CD4-positive, alpha-beta T cell treated with Interleukin-2 at 100 ng/mL for 4 hours (primary cell): Measurements from ENCODE around the gene MOXD1.
"Not testable (repeated sequence)": the region's sequence is repeated elsewhere in the genome, so short reads cannot be mapped to it uniquely, and the experiment has no call there.

Source experiments
- DNase-seq: peaks from one replicate; pipeline ENCODE4 v3.0.0-alpha.2; 2020; ENCODE audit warnings: low spot score

Gene MOXD1

DNA sequence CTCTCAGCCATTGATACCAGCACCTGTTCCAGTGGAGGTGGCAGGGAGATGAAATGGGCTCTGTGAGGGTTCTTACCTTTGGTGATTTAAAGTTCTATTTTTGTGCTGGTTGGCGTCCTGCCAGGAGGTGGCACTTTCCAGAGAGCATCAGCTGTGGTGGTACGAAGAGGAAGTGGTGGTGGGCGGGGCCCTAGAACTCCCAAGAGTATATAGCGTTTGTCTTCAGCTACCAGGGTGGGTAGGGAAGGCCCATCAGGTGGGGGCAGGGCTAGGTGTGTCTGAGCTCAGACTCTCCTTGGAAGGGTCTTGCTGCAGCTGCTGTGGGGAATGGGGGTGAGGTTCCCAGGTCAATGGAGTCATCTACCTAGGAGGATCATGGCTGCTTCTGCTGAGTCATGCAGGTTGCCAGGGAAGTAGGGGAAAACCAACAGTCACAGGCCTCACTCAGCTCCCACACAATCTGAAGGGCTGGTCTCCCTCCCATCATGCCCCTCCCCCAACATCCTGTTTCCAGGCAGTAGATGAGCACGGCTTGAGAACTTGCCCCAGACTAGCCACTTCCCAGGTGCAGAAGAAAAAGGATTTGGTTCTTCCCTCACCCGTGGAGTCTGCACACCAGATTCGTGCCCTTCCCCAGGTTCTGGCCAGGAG, 46.6 kb downstream of the MOXD1 start:
- DNase-seq, result peak; percentile 15

DNA sequence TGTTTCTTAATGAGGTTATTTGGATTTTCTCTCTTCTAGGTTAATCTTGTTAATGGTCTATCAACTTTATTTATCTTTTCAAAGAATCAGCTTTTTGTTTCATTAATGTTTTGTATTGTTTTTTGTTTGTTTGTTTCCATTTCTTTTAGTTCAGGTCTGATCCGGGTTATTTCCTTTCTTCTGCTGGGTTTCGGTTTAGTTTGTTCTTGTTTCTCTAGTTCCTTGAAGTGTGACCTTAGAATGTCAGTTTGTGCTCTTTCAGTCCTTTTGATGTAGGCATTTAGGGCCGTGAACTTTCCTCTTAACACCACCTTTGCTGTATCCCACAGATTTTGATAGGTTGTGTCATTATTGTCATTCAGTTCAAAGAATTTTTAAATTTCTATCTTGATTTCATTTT, 49.3 kb downstream of the MOXD1 start:
- DNase-seq, result not testable (repeated sequence)

DNA sequence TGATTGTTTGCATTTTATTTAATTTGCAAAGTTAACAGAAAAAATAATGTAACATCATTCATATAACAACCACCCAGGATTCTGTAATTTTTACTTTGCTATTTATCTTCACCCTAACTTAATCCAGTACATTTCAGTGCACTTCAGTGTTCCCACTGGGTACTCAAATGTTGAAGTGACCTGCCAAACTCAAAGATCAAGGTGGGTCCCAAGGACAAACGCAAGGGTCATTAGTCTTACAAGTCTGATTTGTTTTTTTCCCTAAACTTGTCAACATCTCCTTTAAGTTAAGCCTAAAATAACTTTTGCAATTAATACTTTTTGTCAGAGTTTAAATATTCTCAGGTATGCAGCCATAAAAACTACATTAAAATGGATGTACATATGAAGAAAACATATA, 53.0 kb downstream of the MOXD1 start:
- no peak for DNase-seq

DNA sequence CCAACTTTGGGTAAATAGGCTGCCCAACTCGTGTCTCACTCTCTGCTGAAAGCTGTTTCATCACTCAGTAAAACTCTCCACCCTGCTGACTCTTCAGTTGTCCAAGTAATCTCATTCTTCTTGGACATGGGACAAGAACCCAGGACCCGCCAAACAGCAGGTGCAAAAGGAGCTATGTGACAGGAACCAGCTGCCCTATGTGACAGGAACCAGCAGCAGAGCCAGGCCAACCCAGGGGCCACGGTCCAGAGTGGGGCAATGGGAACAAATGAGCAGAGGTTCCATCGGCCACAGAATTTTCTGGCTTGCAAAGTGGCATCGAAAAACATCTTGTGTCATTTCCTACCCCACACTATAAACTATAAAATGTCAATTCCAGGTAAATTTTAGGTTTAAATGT, 56.5 kb downstream of the MOXD1 start:
- DNase-seq, result no peak

DNA sequence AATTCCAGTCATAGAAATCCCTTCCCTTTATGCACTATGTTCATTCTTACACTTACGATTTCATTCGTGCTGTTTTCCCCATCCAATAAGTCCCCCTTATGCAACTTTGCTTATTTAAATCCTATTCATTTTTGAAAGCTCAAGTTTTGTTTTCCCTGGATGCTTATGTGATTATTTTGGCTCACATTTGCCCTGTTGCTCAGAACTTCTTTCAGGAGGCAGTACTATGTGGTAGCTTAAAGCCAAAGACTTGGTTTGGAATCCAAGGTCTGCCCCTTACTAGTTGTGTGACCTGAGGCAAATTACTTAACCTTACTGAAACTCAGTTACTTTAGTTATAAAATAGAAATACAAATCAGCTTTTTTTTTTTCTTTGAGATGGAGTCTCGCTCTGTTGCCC, 59.6 kb downstream of the MOXD1 start:
- DNase-seq, result no peak

DNA sequence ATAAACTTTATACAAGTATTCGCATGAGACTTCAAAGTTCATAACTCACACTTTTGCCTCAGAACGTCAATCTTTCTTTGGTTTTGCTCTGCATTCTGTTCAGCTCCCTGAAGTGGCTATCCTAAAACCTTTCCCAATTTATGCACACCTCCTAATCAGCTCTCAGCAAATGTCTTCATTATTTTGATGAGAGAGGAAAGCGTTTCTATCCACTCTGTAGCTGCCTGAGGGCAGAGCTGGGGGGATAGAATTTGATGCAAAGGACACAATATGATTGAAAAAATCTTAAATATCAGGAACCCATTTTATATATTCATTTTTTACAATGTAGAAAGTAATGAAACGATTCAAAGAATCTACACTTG, 66.8 kb downstream of the MOXD1 start:
- no peak for DNase-seq

DNA sequence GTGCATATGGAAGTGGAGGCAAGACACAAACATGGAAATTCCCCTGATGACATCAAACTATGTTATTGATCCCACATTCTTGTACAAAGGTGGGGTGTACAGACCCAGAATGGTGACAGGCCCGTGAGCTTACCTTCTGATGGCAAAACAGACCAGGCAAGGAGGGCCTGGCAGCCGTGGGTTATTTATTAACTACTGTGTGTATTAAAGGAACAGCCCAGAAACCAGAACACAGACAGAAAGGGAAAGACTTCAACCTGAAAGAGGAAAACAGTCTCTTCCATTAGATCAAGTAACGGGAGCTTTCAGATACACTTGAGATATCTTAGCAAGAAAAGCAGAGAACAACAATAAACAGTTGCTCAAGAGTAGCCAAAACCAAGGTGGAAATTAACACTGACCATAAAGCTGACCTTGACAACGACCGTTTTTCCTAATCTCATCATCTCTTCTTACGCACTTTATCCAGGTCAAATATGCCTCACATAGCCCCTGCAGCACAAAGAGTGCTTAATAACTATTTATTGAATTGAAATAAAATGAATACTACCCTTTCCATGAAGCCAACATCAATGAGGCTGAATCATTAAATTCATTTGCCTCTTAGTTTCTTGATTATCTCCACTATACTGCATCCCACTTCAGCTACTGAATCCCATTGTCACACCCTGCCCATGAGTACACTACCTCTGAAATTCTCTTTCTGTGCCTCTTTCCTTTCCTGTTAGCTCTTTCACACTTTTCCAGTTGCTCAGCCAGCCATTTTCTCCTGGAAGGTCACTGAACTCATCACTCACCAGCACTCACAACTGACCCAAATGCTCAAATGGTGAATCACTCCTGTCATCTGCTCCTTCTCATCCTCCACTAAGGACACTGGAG, 67.4 kb downstream of the MOXD1 start:
- no peak for DNase-seq

DNA sequence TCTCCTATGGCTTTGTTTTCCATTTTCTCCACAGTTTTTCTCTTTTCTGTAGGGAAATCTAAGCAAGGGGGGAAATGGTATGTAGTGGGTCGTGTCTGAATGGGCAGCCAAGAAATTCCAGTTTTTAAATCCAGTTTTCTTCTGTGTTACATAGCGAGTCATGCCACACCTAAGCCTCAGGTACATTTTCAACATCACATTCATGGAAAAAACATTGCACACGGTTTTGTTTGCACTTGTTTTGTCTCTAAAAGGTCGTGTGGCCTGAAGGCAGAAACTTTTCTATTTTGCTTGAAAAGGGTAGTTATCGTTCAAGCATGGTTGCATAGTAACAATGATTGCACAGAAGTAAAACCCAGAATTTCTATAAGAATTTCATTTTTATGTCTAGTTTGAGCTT, 70.5 kb downstream of the MOXD1 start:
- DNase-seq, result no peak

DNA sequence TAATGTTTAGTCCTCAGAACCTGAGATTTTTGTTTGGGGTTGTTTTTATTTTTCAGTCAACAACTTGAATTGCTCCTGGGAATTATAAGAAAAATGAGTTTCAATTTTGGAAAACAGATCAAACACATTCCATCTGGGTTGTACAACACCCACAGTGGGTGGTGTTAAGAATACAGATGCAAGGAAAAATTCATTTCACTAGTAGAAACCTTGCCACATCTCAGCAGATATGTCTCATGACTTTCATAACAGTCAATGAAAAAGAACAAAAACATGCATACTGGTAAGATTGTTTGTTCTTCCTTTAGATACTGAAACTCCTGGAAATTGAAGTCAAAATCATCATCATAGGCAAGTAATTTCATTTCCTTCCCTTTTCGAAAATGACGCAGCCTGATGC, 78.9 kb downstream of the MOXD1 start:
- no peak for DNase-seq

DNA sequence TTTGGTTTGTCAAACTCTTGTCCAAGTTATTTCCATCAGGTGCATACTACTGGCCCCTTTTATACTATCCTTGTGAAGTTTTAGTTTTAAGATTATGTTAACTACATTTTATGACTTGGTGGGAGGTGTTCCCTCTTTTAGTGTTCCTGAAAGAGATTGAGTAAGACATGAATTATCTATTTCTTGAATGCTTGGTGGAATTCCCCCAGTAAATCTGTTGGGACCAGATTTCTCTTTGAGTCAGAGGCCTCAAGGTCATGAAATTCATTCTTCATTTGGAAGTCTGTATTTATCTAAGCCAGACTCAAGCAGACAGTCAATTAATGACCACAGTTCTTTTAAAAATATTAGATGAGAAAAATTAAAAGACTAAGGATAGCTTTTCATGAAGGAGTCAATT, 81.3 kb downstream of the MOXD1 start:
- DNase-seq, result no peak

DNA sequence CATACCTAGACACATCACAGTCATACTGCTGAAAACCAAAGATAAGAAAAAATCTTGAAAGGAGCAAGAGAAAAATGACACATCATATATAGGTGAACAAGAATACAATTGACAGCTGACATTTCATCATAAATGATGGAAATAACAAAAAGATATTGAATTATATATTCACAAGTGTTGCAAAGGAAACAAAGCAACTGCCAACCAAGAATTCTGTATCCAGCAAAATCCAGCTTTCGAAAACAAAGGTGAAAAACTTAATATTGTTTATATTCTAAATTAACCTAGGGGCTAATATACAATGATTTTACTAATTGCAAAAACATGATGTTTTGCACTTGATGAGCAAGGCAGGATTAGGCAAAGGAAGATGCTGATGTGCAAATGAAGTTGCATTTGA, 84.3 kb downstream of the MOXD1 start:
- no peak for DNase-seq

DNA sequence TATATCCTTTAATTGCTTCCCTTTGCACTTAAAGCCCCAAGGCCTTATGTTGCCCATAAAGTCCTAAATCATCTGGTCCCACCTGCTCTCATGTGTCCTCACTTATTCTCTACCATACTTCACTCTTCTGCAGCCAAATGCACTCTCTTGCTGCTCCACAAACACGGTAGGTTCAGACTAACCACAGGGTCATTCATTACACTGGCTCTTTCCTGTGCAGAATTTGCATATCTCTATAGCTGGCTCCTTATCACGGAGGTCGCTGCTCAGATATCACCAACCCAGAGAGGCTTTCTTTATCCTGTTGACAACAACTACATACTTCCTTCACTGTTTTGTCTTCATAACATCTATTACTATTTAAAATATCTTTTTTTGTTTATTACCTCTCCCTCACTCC, 86.8 kb downstream of the MOXD1 start:
- DNase-seq, result no peak

DNA sequence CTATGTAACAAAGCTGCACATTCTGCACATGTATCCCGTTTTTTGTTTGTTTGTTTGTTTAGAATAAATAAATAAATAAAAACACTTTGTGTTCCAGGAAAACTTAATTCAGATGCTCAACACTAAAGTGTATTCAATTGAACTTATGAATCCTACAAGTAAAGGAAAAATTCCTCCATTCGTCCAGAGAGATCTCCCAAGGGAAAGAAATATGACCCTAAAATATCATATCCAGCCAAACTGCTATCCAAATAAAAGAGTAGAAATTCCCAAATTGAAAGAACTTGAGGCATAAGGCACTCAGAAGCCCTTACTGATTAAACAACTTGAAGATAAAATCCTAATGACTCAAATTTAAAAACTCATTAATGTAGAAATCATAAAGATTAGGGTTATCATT, 90.4 kb downstream of the MOXD1 start:
- DNase-seq, result no peak

DNA sequence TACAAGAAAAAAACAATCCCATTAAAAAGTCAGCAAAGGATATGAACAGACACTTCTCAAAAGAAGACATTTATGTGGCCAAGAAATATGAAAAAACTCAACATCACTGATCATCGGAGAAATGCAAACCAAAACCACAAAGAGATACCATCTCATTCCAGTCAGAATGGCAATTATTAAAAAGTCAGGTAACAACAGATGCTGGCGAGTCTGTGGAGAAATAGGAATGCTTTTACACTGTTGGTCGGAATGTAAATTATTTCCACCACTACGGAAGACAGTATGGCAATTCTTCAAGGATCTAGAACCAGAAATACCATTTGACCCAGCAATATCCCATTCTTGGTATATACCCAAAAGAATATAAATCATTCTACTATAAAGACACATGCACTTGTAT, 91.1 kb downstream of the MOXD1 start:
- DNase-seq, result not testable (repeated sequence)

DNA sequence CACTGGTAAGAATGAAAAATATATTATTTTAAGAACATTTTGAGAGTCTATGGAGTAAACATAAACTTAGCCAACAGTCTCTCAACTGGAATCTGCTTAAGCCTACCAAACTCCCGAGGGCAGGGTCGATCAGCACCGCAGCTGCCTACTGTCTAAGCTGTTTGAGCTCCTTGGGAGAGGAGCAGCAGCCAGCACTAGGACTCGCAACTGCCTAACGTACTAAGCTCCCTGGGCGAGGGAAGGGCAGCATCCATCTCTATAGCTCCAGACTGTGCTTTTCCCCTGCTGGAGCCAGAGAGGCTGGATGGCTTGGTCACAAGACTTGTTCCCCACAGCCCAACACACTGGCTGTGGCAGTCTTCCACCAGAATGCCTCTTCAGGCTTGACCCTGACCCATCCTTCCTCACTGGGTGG, 96.4 kb downstream of the MOXD1 start:
- DNase-seq, result no peak

DNA sequence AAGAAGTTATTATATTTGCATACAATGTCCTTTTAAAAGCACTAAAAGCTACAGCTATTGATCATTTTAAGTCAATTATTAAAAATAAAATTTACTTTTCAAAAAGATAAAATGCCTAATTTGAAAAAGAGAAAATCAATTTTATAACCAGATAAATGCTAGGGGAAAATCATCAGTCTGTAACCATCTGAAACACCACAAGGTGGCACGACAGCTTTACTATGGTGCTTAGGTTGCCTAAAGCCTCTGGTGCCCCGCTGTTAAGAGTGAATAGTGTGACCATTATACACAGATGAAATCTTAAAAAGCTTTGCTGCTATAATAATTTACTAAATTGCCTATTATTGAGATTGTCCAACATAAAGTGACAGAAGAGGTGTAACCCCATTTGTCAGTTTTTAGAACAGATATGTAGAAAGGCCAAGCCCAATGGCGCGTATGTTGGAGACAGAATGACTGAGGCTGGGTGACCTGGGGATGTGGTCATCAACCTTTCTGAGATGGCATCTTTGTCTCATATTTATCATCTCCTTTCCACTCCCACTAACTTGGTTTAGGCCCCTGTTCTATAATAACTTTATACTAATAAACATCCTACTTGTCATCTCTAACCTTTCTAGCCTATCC, 100.8 kb downstream of the MOXD1 start:
- DNase-seq, result peak; percentile 10

DNA sequence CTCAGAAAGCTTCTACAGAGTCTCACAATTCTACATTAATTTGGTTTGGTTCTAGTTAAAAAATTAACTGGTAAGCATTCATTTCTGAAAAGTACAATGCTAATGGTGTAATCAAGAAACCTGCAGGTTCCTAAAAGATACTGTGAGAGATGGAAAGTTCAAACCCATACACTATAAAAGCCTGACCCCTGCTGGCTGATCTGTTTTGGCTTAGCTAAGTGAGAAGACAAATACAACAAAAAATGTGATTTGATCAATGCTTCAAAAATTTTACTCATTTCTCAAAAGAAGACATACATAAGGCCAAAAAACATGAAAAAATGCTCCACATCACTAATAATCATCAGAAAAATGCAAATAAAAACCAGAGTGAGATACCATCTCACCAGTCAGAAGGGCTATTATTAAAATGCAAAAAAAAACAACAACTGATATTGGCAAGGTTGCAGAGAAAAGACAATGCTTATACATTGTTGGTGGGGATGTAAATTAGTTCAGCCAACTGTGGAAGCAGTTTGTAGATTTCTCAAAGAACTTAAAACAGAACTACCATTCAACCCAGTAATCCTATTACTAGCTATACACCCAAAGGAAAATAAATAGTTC, 102.8 kb downstream of the MOXD1 start:
- DNase-seq, result peak; percentile 25

DNA sequence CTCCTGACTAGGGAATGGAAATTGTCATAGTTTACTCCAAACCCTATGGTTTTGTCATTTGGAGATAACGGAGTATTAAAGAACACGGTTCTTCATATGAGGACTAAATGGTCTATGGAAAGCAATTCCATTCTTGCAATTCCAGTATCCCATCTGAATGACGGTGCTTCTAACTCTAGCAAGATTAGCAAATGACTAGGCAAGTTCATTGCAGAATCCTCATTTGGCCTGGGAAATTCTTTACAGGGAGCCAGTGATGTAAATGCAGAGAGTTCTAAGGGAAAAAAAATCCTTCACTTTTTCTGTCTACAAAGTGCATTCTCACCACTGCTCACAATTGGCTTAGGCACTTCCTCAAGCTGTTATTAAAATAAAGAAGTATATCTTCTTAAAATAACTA, 111.5 kb downstream of the MOXD1 start:
- DNase-seq, result no peak

DNA sequence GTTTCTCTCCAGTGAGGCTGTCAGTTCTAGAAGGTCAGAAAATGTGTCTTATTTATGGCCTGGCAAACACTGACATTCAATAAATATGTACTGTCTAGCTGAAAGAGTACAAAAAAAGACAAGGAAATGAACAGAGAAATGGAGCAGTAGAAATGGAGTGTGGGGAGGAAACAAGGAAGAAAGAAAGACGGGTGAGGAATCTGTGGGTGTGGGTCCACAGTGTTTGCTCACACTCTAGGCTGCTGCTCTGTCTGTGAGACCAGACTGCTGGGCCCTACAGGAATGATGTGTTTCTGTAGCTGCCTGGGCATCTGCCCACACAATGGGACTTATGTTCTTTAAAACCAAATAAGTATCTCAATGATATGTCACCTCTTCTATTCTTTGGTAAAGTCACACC, 114.2 kb downstream of the MOXD1 start:
- no peak for DNase-seq

DNA sequence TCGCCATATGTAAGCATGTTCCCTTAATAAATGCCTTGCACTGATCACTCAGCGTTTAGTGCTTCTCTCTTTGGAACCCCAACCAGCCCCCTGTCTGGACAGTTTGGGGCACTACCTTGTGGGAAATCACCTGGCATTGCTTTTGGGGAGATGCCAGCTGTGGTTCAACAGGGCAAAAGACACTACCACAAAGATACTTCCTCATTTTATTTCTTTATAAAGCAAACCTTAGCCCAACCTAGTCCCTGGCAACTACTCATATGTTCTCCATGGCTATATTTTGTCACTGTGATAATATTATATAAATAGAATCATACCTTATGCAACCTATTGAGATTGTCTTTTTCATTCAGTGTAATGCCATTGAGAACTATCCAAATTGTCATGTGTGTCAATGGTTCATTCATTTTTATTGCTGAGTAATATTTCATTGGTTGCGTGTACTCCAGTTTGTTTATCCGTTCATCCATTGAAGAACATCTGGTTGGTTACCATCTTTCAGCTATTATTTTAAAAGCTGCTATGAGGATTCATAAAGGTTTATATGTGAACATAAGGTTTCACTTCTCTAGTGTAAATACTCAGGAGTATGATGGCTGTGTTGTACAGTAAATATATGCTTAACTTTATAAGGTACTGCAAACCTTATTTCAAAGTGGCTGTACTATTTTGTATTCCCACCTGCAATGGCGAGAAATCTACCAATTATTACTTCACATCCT, 114.8 kb downstream of the MOXD1 start:
- no peak for DNase-seq

DNA sequence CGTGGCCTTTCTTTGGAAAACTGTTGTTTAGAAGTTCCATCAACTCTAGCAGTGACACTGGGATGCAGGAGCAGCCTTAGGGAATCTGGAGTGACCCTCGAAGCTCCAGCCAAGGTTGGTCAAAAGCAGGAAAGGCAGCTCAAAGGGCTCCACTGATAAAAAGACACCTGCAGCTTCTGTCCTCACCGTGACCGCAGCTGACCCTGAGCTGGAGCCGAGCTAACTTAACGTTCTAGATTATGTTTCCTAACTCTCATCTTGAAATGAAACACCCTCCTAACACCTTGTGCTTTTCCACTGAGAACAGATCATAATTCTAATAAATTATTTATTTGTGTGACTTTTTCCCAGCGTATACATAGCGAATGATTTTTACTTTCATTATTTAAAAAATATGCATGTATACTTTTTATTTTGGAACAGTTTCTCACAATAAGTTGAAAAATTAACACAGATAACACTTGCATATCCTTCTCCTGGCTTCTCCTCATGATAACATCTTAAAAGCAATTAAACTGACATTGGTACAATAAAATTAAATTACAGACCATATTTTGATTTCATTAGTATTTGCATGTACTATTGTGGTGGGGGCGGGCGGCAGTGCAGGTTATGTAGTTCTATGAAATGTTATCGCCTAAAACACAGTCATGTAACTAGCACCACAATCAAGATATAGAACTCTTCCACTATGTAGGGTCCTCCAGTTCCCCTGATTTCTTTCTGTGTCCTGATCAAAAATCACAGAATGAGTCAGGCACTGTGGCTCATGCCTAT, 116.1 kb downstream of the MOXD1 start:
- DNase-seq, result no peak
